ENCODE measurements around the gene HIVEP3. TPM values are rescaled to one million over a fixed set of nuclear protein-coding genes. Genes with fewer than 3 reads are reported as not detected.

HIVEP3 gene
- total RNA-seq, 1 donor = 1.2 TPM

DNA sequence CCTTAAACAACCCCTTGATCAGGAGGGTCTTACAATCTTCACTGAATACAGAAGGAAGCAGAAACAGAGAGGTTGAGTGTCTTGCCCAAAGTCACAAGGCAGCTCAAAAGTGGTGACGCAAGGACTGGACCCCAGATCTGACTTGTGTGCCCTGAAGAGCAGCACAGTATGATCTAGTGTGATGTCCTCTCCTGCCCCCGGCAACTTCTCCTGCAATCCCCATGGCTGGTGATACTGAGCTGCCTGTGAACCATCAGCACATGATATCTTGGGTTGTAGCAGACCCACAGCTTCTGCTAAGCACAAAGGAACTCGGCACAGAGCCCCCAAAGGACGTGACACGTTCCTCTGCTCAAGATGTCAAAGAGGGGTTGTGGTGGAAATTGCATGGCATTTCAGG, 383.0 kb downstream of the HIVEP3 start:
- DNase-seq (ENCODE audit: low read depth) = no peak
- TF ChIP-seq, protein P1, sequence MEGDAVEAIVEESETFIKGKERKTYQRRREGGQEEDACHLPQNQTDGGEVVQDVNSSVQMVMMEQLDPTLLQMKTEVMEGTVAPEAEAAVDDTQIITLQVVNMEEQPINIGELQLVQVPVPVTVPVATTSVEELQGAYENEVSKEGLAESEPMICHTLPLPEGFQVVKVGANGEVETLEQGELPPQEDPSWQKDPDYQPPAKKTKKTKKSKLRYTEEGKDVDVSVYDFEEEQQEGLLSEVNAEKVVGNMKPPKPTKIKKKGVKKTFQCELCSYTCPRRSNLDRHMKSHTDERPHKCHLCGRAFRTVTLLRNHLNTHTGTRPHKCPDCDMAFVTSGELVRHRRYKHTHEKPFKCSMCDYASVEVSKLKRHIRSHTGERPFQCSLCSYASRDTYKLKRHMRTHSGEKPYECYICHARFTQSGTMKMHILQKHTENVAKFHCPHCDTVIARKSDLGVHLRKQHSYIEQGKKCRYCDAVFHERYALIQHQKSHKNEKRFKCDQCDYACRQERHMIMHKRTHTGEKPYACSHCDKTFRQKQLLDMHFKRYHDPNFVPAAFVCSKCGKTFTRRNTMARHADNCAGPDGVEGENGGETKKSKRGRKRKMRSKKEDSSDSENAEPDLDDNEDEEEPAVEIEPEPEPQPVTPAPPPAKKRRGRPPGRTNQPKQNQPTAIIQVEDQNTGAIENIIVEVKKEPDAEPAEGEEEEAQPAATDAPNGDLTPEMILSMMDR (IDR thresholded peaks at IDR 0.05; ENCODE audit: insufficient read depth, low read length) = no peak
- no peak overlapping the region for H3K4me3 ChIP-seq (ENCODE audit: low read depth, low read length)

DNA sequence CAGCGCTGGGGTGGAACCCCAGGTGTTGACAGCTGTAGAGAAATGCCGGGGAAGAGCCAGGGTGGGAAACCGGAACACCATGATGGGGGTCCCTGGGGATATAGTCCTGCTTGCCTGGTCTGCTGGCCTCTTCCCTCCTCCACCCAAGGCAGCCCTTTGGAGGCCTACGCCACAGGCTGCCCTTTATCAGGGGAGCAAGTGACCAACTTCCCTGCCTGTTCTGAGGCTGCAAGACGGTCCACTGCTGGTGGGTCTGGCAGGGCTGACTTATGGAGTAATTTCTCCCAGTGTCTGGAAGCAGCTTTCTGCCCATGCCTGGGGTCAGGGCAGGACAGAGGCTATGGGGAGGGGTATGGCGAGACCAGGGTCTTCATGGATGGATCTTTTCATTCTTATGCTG, 383.4 kb downstream of the HIVEP3 start:
- H3K4me3 ChIP-seq (ENCODE audit: low read depth, low read length) = no peak overlapping the region
- TF ChIP-seq, protein P1 (IDR thresholded peaks at IDR 0.05; ENCODE audit: insufficient read depth, low read length) = no peak
- DNase-seq (ENCODE audit: low read depth) = no peak

DNA sequence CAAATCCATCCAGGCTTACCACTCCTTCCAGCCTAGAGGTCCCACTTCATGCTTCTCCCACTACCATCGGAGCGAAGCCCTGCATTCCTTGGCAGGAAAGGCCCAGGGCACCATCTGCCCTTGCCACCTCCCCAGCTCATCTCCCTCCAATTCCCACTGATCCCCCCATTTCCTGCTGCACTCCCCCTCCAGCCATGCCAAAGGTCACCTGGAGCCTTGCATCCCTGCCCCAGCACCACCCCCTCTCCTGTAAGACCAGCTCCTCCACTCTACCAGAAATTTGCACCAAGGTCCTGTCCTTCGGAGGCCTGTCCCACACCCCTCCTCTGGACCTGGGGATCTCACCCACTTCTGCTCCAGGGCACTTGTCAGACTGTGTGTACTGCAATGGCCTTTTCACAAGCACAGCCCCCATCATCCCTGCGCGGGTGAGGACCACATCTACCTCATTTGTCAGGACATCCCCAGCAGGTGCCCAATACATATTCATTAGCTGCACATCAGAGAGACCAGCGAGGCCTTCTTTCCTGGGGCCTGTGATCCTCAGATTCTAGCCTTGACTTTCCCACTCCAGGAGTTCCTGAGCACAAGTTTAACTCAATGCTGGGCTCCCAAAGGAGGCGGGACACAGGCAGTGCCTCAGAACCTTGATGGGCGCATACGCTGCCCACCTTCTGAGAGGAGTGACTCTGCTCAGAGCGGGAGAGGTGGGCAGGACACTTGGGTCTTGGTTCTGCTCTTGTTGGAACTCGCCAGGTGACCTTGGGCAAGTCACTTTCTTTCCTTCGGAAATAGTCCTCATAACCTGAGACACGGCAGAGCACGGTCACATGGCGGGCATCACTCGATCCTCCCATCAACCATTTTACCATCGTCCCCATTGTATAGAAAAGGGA, 384.3 kb downstream of the HIVEP3 start:
- TF ChIP-seq, protein P1 (IDR thresholded peaks at IDR 0.05; ENCODE audit: insufficient read depth, low read length) = no peak
- no peak overlapping the region for H3K4me3 ChIP-seq (ENCODE audit: low read depth, low read length)
- no peak for DNase-seq (ENCODE audit: low read depth)

DNA sequence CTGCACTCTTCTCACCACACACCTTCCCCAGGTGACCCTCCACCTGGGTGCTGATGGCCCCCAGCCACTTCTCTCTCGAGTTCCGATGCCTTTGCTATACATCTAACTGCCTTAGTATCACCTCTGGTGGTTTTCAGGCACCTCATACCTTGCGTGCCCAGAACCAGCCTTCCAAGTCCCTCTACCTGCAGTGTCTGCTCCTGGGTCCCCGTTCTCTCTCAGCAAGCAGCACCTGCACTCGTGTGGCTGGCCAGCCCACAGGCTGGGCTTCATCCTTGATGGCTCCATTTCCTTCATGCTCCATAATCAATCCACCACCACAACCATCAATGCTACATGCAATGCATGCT, 385.0 kb downstream of the HIVEP3 start:
- no peak for DNase-seq (ENCODE audit: low read depth)
- no peak overlapping the region for H3K4me3 ChIP-seq (ENCODE audit: low read depth, low read length)
- TF ChIP-seq, protein P1 (IDR thresholded peaks at IDR 0.05; ENCODE audit: insufficient read depth, low read length) = no peak

DNA sequence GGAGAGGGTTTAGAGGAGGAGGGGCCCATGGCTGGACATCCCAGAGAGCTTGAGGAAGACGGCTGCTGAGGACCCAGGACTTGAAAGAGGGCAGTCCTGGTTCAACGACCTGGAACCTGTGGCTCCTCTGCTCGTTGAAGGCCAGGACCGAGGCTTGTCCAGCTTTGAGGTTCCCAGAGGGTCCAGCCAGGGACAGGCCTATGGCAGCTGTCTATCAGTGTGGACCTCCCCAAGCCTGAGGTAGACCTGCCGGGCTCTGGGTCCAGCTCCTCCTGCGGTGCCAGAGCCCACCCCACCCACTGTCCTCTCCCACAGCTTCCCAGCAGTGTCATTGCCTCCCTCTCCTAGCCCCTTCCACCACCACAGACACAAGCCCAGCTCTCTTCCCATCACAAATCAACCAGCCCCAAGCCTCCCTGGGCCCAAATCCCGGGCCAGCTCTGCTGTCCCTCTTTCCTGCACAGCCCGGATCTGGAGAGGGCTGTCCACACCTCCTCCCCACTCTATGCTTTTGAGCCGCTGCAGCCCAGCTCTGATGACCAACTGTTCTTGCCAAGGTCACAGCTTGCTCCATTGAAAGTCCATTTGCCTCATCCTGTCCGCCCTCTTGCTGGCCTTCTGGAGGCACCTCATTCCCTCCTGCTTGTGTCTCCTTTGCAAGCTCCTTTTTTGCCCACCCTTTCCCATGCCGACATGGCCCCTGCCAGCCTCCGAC, 385.5 kb downstream of the HIVEP3 start:
- DNase-seq (ENCODE audit: low read depth) = no peak
- TF ChIP-seq, protein P1 (IDR thresholded peaks at IDR 0.05; ENCODE audit: insufficient read depth, low read length) = no peak
- no peak overlapping the region for H3K4me3 ChIP-seq (ENCODE audit: low read depth, low read length)

DNA sequence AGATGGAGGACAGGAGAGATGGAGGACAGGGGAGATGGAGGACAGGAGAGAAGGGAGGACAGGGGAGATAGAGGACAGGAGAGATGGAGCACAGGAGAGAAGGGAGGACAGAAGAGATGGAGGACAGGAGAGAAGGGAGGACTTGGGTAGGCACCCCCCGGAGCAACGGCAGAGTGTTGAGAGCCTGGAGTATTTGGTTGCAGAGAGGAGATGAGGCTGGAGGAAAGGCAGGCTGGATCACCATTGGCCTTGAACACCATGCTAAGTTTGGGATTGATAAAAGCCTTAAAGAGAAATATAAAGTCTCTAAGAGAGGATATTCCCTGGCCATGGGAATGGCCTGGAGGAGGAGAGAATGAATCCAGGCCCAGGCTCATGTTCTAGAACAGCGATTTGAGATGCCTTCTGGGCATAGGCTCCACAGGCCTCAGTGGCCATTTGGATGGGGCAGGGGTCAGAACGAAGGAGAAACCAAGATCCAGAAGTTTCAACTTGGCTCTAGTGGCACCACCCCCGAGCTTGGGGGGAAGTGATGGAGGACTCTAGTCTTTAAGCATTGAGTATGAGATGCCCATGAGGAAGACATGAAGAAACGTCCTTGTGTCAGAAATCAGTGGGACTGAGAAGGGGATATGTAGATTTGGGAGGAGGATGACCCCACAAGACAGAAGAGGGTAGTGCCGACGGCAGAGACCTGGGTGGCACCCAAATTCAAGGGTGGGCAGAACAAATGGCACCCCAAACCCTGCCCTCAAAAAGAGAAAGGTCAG, 386.3 kb downstream of the HIVEP3 start:
- no peak for DNase-seq (ENCODE audit: low read depth)
- H3K4me3 ChIP-seq (ENCODE audit: low read depth, low read length) = no peak overlapping the region
- TF ChIP-seq, protein P1 (IDR thresholded peaks at IDR 0.05; ENCODE audit: insufficient read depth, low read length) = no peak

All from fibroblast of the aortic adventitia (primary cell).